Astrocyte of the cerebellum (primary cell): ENCODE results near the gene MEST.

Experiments
- DNase-seq: peaks from one replicate; pipeline ENCODE4 v3.0.0-alpha.2; 2011; ENCODE audit warnings: low read depth
- H3K4me3 ChIP-seq: 2 replicates; pipeline ENCODE4 v1.5.1; 2011; ENCODE audit warnings: mild to moderate bottlenecking, low read depth, low read length, moderate library complexity
- in situ Hi-C: cut with HindIII; loops from 2 replicates; pipeline ENCODE4 v1.10.0; 2017; ENCODE audit warnings: low sequenced_read_pairs
- TF ChIP-seq, protein P1 (sequence below): IDR thresholded peaks from 2 replicates; pipeline ENCODE4 v1.5.1; 2012; ENCODE audit warnings: low read length, low read depth, moderate library complexity, mild to moderate bottlenecking; ENCODE audit errors: missing control alignments

MEST gene

DNA sequence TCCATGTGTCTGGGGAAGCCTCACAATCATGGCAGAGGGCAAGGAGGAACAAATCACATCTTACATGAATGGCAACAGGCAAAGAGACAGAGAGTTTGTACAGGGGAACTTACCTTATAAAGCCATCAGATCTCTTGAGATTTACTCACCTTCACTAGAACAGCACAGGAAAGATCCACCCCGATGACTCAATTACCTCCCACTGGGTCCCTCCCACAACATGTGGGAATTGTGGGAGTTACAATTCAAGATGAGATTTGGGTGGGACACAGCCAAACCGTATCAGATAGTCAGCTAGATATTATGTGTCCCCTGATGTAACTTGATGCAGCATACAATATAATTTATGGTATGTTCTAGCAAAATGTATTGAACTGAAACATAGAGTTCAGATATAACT is 36.9 kb upstream of the MEST start:
- no peak for DNase-seq
- no peak overlapping the region for H3K4me3 ChIP-seq
- in situ Hi-C loops: no loop called here
- TF ChIP-seq, protein P1, sequence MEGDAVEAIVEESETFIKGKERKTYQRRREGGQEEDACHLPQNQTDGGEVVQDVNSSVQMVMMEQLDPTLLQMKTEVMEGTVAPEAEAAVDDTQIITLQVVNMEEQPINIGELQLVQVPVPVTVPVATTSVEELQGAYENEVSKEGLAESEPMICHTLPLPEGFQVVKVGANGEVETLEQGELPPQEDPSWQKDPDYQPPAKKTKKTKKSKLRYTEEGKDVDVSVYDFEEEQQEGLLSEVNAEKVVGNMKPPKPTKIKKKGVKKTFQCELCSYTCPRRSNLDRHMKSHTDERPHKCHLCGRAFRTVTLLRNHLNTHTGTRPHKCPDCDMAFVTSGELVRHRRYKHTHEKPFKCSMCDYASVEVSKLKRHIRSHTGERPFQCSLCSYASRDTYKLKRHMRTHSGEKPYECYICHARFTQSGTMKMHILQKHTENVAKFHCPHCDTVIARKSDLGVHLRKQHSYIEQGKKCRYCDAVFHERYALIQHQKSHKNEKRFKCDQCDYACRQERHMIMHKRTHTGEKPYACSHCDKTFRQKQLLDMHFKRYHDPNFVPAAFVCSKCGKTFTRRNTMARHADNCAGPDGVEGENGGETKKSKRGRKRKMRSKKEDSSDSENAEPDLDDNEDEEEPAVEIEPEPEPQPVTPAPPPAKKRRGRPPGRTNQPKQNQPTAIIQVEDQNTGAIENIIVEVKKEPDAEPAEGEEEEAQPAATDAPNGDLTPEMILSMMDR: no peak

DNA sequence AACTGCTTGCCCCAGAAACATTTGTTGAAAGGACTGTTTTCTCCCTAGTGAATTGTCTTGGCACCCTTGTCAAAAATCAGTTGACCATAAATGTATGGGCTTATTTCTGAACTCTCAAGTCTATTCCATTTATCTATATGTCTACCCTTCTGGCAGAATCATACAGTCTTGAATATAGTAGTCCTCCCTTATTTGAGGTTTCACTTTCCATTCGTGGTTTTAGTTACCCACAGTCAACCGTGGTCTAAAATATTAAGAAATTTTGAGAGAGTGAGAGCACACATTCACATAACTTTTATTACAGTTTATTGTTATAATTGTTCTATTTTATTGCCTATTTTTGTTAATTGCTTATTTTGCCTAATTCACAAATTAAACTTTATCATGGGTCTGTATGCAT is 33.6 kb upstream of the MEST start:
- DNase-seq: no peak
- TF ChIP-seq, protein P1: no peak
- no peak overlapping the region for H3K4me3 ChIP-seq
- in situ Hi-C loops: no loop called here

DNA sequence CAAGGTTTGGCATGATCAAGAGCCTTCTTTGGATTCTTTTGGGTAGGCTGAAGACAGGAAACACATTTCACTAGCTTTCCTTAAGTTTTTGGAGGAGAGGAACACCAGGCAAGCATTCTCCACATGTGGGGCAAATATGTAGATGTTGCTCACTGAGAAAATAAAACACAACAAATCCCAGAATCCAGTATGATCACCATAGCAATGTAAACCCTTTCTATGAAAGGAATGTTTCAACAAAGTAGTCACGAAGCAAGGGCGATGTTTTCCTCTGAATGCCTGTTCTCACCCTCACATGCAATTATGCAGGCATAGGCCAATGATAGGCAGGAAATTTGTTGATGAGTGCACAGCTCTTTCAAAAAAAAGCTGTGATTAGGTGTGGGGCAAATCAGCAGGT is 30.6 kb upstream of the MEST start:
- no peak for DNase-seq
- H3K4me3 ChIP-seq: no peak overlapping the region
- TF ChIP-seq, protein P1: no peak
- in situ Hi-C loops: no loop called here

DNA sequence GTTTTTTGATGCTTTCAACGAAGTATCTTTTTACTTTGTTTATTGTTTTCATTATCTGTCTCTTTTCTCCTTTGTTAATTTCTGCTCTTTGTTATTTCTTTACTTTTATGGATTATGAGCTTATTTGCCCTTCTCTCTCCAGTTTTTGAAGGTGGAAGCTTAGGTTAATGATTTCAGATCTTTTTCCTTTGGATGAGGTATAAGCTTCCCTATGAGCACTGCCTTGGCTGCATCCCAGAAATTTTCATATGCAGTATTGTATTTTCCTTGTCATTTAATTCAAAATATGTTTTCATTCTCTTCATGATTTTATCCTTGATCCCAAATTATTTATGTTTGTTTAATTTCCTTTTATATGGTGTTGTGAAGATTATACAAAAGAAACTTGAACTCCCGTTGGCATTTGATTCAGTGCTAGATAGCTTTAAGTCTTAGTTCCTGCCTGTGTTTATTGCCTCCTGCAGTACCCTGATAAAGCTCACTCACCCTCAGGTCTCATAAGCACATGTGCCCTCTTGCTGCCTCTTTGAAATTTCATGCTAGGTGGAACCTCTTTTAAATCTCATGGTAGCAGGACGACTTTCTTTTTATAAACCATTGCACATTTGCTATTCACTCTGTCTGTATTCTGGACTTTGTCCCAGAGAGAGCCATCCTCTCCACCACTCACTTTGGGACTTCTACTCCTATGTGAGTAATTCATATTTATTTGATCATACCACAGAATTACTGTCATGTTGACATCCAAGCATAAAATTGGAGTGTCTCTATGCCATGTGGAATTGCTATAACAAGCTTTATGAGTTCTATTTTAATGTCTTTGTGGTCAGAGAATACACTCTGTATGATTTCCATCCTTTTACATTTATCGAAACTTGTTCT is 28.1 kb upstream of the MEST start:
- TF ChIP-seq, protein P1: no peak
- H3K4me3 ChIP-seq: no peak overlapping the region
- DNase-seq: no peak
- in situ Hi-C loops: no loop called here

DNA sequence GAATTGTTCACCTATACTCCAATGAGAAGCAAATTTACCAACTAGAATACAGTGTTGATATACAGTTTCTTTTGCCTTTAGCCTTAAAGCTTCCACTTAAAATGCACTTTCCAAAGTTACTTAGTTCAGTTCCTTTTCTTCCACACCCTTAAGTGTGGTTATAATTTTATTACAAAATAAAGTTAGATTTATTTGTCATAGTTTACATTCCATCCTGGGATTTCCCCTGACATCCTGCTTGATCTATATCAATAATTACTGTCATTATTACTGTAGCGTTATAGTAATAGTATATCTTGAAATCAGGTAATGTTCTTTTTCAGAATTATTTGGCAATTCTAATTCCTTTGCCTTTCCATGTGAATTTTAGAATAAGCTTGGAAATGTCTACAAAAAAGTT is 23.3 kb upstream of the MEST start:
- TF ChIP-seq, protein P1: no peak
- DNase-seq: no peak
- no peak overlapping the region for H3K4me3 ChIP-seq
- in situ Hi-C loops: no loop called here

DNA sequence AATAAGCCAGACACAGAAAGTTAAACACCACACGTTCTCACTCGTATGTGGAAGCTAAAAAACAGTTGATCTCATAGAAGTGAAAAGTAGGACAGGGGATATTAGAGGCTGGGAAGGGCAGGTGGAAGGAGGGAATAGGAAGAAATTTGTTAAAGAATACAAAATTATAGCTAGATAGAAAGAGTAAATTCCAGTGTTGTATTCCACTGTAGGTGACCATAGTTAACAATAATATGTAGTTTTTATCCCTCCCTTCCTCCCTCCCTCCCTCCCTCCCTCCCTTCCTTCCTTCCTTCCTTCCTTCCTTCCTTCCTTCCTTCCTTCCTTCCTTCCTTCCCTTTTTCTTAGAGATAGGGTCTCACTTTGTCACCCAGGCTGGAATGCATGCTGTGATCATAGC is 19.9 kb upstream of the MEST start:
- TF ChIP-seq, protein P1: no peak
- no peak for DNase-seq
- in situ Hi-C loops: no loop called here
- no peak overlapping the region for H3K4me3 ChIP-seq
